Naive thymus-derived CD4-positive, alpha-beta T cell (primary cell): ENCODE results near the gene POLN. TPM values are rescaled to one million over a fixed set of nuclear protein-coding genes. Genes with fewer than 3 reads are reported as not detected.

Experiments used
- ATAC-seq: fragments of 150-1000 bp; cut with Tn5 transposase; 2 replicates; pipeline ENCODE4 v1.10.0; 2021; ENCODE audit warnings: mild to moderate bottlenecking, moderate library complexity
- CTCF ChIA-PET: fragments of 350-600 bp; sonication (Branson Sonifier 250); formaldehyde crosslinking; loops from one replicate; lab custom pipeline; 2021; ENCODE audit warnings: antibody characterized with exemption; lab: Charles Lee
- POLR2A ChIA-PET: fragments of 350-600 bp; sonication (Branson Sonifier 250); formaldehyde crosslinking; loops from one replicate; lab custom pipeline; 2021; ENCODE audit warnings: antibody characterized with exemption, inconsistent platforms; lab: Charles Lee
- DNase-seq, 9 donors: peaks; one replicate each; pipeline versions ENCODE4 v3.0.0 to v3.0.0-alpha.2; 2020 to 2022; ENCODE audit warnings: mixed read lengths in 1 of 9
- H3K27ac ChIP-seq: one replicate; pipeline ENCODE4 v1.7.0; 2013; ENCODE audit warnings: mild to moderate bottlenecking, low read depth, low read length, moderate library complexity
- H3K27me3 ChIP-seq, 2 donors: one replicate each; pipeline ENCODE4 v1.7.0; 2013; ENCODE audit warnings: low read length in 2 of 2, mild to moderate bottlenecking in 2 of 2, moderate library complexity in 2 of 2; ENCODE audit not compliant: control insufficient read depth in 2 of 2, insufficient read depth in 2 of 2
- H3K36me3 ChIP-seq, 3 experiments: 1 replicate in 2 of 3; 2 replicates in 1 of 3; pipeline ENCODE4 v1.7.0; 2013; ENCODE audit warnings: low read length in 3 of 3, mild to moderate bottlenecking in 3 of 3, moderate library complexity in 1 of 3; ENCODE audit not compliant: insufficient read depth in 3 of 3, control insufficient read depth in 2 of 3
- H3K4me1 ChIP-seq, 2 donors: one replicate each; pipeline ENCODE4 v1.7.0; 2013; ENCODE audit warnings: low read length in 2 of 2, mild to moderate bottlenecking in 2 of 2, moderate library complexity in 1 of 2; ENCODE audit not compliant: control insufficient read depth in 2 of 2, insufficient read depth in 2 of 2
- H3K4me3 ChIP-seq: 2 replicates; pipeline ENCODE4 v1.7.0; 2013; ENCODE audit warnings: mild to moderate bottlenecking, low read length
- H3K9me3 ChIP-seq, 3 experiments: 1 replicate in 2 of 3; 2 replicates in 1 of 3; pipeline ENCODE4 v1.7.0; 2013; ENCODE audit warnings: low read length in 3 of 3; ENCODE audit not compliant: control insufficient read depth in 2 of 3
- H3K27ac Mint-ChIP-seq, 9 donors: one replicate each; pipeline ENCODE4 v1.8.0; 2020 to 2022; ENCODE audit warnings: mixed read lengths in 9 of 9, mild to moderate bottlenecking in 8 of 9, moderate library complexity in 5 of 9, inconsistent platforms in 2 of 9
- H3K27me3 Mint-ChIP-seq, 5 donors: one replicate each; pipeline ENCODE4 v1.8.0; 2021 to 2022; ENCODE audit warnings: mixed read lengths in 5 of 5, mild to moderate bottlenecking in 1 of 5
- H3K36me3 Mint-ChIP-seq, 5 donors: one replicate each; pipeline ENCODE4 v1.8.0; 2020 to 2022; ENCODE audit warnings: mixed read lengths in 5 of 5, mild to moderate bottlenecking in 3 of 5, inconsistent platforms in 1 of 5
- H3K4me1 Mint-ChIP-seq, 7 donors: one replicate each; pipeline ENCODE4 v1.8.0; 2020 to 2022; ENCODE audit warnings: mixed read lengths in 7 of 7, mild to moderate bottlenecking in 3 of 7, inconsistent platforms in 1 of 7
- H3K4me3 Mint-ChIP-seq, 10 donors: one replicate each; pipeline ENCODE4 v1.8.0; 2020 to 2022; ENCODE audit warnings: mild to moderate bottlenecking in 10 of 10, mixed read lengths in 10 of 10, moderate library complexity in 6 of 10, inconsistent platforms in 2 of 10
- H3K9me3 Mint-ChIP-seq, 11 donors: one replicate each; pipeline ENCODE4 v1.8.0; 2020 to 2022; ENCODE audit warnings: mixed read lengths in 11 of 11, mild to moderate bottlenecking in 4 of 11, inconsistent platforms in 1 of 11, moderate library complexity in 1 of 11
- intact Hi-C, 2 donors: fragments of 100-400 bp; cut with micrococcal nuclease; formaldehyde crosslinking; loops; one replicate each; pipeline ENCODE4 v1.15.1; 2023
- polyA plus RNA-seq, 2 donors: library from polyadenylated mRNA; unstranded; fragments of 300-500 nt; fragmentation: Illumina TruSeq; gene quantifications; one replicate each; pipeline ENCODE4 v1.2.3, GENCODE V29; 2021
- total RNA-seq, 6 experiments: library from RNA in 5 of 6; stranded (reverse) in 5 of 6; gene quantifications; 1 replicate in 5 of 6; 2 replicates in 1 of 6; pipeline ENCODE4 v1.2.3 and lab custom pipeline; 2021 to 2026

POLN gene
- total and polyA plus RNA-seq, 7 experiments from 2014 or later, result 0.17 to 5.4 (median 2.9) TPM

DNA sequence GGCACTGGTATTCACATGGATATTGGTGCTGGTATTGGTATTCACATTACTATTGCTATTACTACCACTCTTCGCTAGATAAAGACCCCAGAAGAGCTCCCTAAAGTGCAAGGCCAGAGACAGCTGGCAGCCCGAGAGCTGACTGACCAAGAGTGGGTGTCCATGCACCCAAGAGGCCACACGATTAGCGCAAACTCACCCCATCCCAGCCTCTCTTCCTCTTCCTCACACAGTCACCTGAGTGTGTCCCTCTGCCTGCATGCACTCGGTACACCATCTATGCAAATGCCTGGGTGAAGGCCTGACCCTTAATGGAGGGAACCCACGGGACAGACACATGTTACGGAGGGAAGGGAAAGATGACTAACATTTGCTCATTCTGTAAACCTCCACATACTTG, 86.7 kb downstream of the POLN start:
- Histone ChIP-seq H3K27ac (no peak overlapping the region), H3K27me3 (no peaks in the 10 kb centered on the region), H3K4me1 (no peaks in the 10 kb centered on the region), H3K9me3 (no peaks in the 10 kb centered on the region), H3K4me3 (no peak overlapping the region), H3K36me3 (no peaks in the 10 kb centered on the region)
- intact Hi-C loops, result no loop called here
- H3K9me3 Mint-ChIP-seq, result peaks cover 0 to 10% (median 3%) of the 10 kb centered on the region in 11 donors
- ChIA-PET POLR2A (no interaction called here), CTCF (no interaction called here)
- H3K36me3 Mint-ChIP-seq, result peaks cover 5 to 17% (median 7%) of the 10 kb centered on the region in 5 donors
- H3K4me1 Mint-ChIP-seq, result peaks cover 0 to 1% (median 0%) of the 10 kb centered on the region in 7 donors
- no peak overlapping the region for H3K4me3 Mint-ChIP-seq
- no peak overlapping the region for H3K27ac Mint-ChIP-seq
- DNase-seq (no peak), ATAC-seq (no peak)
- H3K27me3 Mint-ChIP-seq, result peaks cover 0 to 9% (median 0%) of the 10 kb centered on the region in 5 donors

DNA sequence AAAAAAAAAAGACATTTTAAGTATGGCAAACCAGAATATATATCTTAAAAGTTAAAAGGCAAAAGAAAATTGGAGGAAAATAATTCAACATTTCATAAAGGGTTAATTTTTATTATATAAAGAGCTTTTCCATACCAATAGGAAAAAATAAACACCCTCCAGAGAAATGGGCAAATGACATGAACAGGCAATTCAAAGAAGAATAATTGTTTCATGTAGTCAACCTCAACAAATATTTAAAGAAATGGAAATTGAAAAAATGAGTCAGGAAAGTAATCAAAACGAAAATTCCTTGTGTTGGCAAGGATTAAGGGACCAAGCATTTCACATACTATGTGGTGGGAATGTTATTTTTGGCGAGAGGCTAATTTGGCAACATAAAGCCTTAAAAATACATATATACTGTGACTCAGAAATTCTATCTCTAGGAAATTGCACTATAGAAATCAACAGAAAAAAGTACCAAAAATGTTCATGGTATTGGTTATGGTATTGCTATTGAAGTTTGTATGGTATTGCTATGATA, 87.6 kb downstream of the POLN start:
- CTCF ChIA-PET, result no interaction called here
- ATAC-seq, result no peak
- peaks cover 0 to 1% (median 0%) of the 10 kb centered on the region in 7 donors for H3K4me1 Mint-ChIP-seq

DNA sequence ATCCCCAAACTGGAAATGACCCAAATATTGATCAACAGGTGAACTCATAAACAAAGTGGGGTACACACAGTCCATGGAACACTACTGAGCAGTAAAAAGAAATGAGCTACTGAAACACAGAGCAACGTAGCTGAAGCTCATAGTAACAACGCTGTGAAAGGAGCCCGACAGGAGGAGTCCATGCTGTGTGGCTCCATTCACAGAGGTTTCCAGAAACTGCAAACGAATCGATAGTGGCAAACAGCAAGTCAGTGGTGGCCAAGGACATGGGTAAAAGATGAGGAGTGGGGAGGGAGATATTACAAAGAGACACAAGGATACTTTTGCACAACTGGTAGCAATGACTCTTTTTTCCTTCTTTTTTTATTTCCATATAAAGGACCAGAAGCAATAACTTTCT, 90.4 kb downstream of the POLN start:
- CTCF ChIA-PET, result no interaction called here
- ATAC-seq (no peak), DNase-seq (no peak)
- Mint-ChIP-seq H3K27ac (no peak overlapping the region), H3K27me3 (peaks cover 0 to 14% (median 0%) of the 10 kb centered on the region in 5 donors), H3K4me1 (peaks cover 0 to 1% (median 0%) of the 10 kb centered on the region in 7 donors), H3K9me3 (peaks cover 0 to 10% (median 3%) of the 10 kb centered on the region in 11 donors), H3K4me3 (no peak overlapping the region), H3K36me3 (peaks cover 5 to 19% (median 10%) of the 10 kb centered on the region in 5 donors)
- no peaks in the 10 kb centered on the region for H3K9me3 ChIP-seq
- no peaks in the 10 kb centered on the region for H3K36me3 ChIP-seq
- POLR2A ChIA-PET, result no interaction called here
- no peaks in the 10 kb centered on the region for H3K27me3 ChIP-seq
- no peak overlapping the region for H3K27ac ChIP-seq
- H3K4me3 ChIP-seq, result no peak overlapping the region
- intact Hi-C loops, result no loop called here
- no peaks in the 10 kb centered on the region for H3K4me1 ChIP-seq

More for the DNA sequence above, 87.6 kb downstream of the POLN start:
- peaks cover 0 to 12% (median 0%) of the 10 kb centered on the region in 5 donors for H3K27me3 Mint-ChIP-seq
- no peak overlapping the region for H3K27ac Mint-ChIP-seq
- Histone ChIP-seq H3K27me3 (no peaks in the 10 kb centered on the region), H3K4me3 (no peak overlapping the region), H3K36me3 (no peaks in the 10 kb centered on the region), H3K4me1 (no peaks in the 10 kb centered on the region), H3K27ac (no peak overlapping the region), H3K9me3 (no peaks in the 10 kb centered on the region)
- H3K36me3 Mint-ChIP-seq, result peaks cover 5 to 17% (median 7%) of the 10 kb centered on the region in 5 donors
- POLR2A ChIA-PET, result no interaction called here
- peaks cover 0 to 10% (median 3%) of the 10 kb centered on the region in 11 donors for H3K9me3 Mint-ChIP-seq
- no peak for DNase-seq
- intact Hi-C loops, result no loop called here
- no peak overlapping the region for H3K4me3 Mint-ChIP-seq

DNA sequence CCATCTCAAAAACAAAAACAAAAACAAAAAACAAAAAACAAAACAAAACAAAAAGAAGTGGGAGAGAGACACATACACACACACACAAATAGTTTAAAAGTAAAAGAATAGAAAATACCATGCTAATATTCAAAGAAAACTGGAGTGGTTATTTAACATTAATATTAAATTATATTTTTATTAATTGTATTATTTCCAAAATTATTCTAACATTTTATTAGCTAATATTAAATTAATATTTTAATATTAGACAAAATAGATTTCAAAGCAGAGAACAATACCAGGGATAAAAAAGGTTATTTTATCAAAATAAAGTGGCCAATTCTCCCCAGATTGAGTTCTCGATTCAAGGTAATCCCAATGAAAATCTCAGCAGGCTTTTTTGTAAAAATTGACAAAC, 91.8 kb downstream of the POLN start:
- Mint-ChIP-seq H3K27ac (no peak overlapping the region), H3K9me3 (peaks cover 0 to 10% (median 3%) of the 10 kb centered on the region in 11 donors), H3K4me1 (no peaks in the 10 kb centered on the region), H3K4me3 (no peak overlapping the region), H3K36me3 (peaks cover 5 to 15% (median 10%) of the 10 kb centered on the region in 5 donors), H3K27me3 (peaks cover 0 to 14% (median 0%) of the 10 kb centered on the region in 5 donors)
- H3K27me3 ChIP-seq, result no peaks in the 10 kb centered on the region
- ATAC-seq, result no peak
- POLR2A ChIA-PET, result interaction anchor here (1.1 kb wide), 1 partner anchor 10 kb away, joined by 3 read pairs; no protein-coding TSS in a partner anchor
- CTCF ChIA-PET, result no interaction called here
- no peaks in the 10 kb centered on the region for H3K36me3 ChIP-seq
- no peak overlapping the region for H3K4me3 ChIP-seq
- no peaks in the 10 kb centered on the region for H3K9me3 ChIP-seq
- no peak for DNase-seq
- H3K4me1 ChIP-seq, result no peaks in the 10 kb centered on the region
- intact Hi-C loops, result no loop called here
- no peak overlapping the region for H3K27ac ChIP-seq

DNA sequence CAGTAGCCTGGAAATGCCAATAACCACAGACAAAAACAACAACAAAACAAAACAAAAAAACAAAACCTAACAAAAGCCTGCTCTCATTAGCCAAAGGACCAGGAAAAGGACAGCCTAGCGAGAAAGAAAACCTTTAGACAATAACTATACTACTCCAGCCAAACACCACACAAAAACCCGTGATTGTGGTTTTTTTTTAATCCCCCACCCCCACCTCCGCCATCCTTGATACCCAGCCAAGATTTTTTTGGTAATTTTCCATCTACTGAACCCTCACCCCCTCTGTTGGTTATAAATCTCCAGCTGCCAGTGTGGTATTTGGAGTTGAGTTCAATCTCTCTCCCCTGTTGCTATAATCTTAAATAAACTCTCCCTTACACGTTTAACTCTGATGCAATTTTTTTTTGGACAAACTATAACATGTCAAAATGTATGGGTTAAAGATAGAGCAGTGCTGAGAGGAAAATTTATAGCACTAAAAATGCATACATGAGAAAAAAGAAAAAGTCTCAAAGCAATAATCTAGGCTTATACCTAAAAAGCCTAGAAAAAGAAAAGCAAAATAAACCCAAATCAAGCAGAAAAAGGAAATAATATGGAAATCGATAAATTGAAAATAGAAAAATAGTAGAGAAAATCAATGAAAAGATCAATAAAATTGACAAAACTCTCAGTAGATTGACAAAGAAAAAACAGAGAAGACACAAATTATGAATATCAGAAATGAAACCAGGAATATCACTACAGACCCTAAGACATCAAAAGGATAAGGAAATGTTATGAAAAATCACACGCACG, 99.1 kb downstream of the POLN start:
- peaks cover 10 to 35% (median 23%) of the 10 kb centered on the region in 7 donors for H3K4me1 Mint-ChIP-seq
- ATAC-seq, result no peak
- Histone ChIP-seq H3K27me3 (no peaks in the 10 kb centered on the region), H3K36me3 (no peaks in the 10 kb centered on the region), H3K9me3 (no peaks in the 10 kb centered on the region), H3K4me1 (peaks cover 0 to 22% of the 10 kb centered on the region in 2 donors), H3K4me3 (no peak overlapping the region), H3K27ac (no peak overlapping the region)
- no peak for DNase-seq
- intact Hi-C loops, result no loop called here
- H3K27ac Mint-ChIP-seq, result peak overlapping the region; percentile 30 to 91 (median 83)
- peaks cover 0 to 5% (median 0%) of the 10 kb centered on the region in 11 donors for H3K9me3 Mint-ChIP-seq
- H3K4me3 Mint-ChIP-seq, result peak overlapping the region in 8 of 10 donors; percentile 18 to 78 (median 50)
- peaks cover 0 to 2% (median 0%) of the 10 kb centered on the region in 5 donors for H3K27me3 Mint-ChIP-seq
- CTCF ChIA-PET, result interaction anchor here (0.7 kb wide), 1 partner anchor 307 kb away, joined by 3 read pairs; no protein-coding TSS in a partner anchor
- POLR2A ChIA-PET, result no interaction called here
- H3K36me3 Mint-ChIP-seq, result peaks cover 0 to 8% (median 3%) of the 10 kb centered on the region in 5 donors

DNA sequence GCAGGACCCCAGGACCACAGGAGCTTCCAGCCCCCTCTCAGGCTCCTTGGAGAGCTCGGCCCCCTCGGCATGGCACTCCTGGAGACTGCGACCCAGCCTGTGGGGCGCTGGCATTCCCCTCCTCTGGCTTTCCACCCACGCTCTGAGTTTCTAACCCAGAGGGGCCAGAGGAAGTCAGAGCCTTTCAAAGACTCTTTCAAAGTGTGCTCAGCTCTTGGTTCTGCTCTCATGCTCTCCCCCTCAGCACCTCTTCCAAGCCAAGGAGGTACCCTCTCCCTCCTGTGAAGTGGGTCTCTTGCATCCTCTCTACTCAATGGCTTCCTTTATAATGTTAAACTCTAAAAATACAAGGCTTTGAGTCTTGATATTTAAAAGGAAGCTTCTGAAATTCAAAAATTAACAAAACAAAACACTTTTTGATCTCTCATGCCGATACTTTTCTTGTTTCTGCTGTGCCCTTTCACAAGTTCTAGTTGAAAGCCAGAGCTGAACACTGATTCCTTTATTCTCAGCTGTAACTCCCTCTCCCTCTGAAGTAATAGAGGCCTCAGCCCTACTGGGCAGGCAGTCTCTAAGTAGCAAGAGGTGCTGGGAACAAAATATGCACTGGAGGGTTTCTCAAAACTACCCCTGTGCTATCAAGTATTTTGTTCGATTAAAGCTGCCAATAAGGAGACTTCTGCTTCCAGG, 100.0 kb downstream of the POLN start:
- Mint-ChIP-seq H3K27ac (peak overlapping the region; percentile 60 to 91 (median 83)), H3K4me3 (peak overlapping the region; percentile 13 to 78 (median 49)), H3K27me3 (no peaks in the 10 kb centered on the region), H3K9me3 (peaks cover 0 to 5% (median 0%) of the 10 kb centered on the region in 11 donors), H3K36me3 (peaks cover 0 to 3% (median 0%) of the 10 kb centered on the region in 5 donors), H3K4me1 (peaks cover 10 to 39% (median 25%) of the 10 kb centered on the region in 7 donors)
- no peaks in the 10 kb centered on the region for H3K27me3 ChIP-seq
- ATAC-seq (peak; percentile 46), DNase-seq (peak in 6 of 9 donors; percentile 16 to 48 (median 36))
- no peaks in the 10 kb centered on the region for H3K36me3 ChIP-seq
- H3K9me3 ChIP-seq, result no peaks in the 10 kb centered on the region
- intact Hi-C loops, result no loop called here
- POLR2A ChIA-PET, result no interaction called here
- peak overlapping the region; percentile 47 for H3K27ac ChIP-seq
- H3K4me3 ChIP-seq, result no peak overlapping the region
- peaks cover 0 to 22% of the 10 kb centered on the region in 2 donors for H3K4me1 ChIP-seq
- CTCF ChIA-PET, result no interaction called here
